NOMO-1 (cell line): ENCODE measurements around the gene MRPL43.

Experiments used
- DNase-seq, 2 experiments: peaks; one replicate each; lab custom pipeline; 2025; ENCODE audit not compliant: unreplicated experiment in 2 of 2; lab: John Stamatoyannopoulos, UW

The MRPL43 gene

DNA sequence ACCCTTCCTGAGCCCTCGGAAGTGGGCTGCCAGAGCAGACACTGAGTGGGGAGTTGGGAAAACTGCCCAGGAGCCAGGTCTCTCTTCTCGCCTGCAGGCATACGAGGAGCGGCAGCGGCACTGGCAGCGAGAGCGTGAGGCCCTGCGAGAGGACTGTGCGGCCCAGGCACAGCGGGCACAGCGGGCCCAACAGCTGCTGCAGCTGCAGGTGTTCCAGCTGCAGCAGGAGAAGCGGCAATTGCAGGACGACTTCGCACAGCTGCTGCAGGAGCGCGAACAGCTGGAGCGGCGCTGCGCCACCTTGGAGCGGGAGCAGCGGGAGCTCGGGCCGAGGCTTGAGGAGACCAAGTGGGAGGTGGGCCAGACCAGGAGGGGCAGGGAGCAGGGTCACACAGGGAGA lies 18.1 kb upstream of the MRPL43 start:
- no peak for DNase-seq

DNA sequence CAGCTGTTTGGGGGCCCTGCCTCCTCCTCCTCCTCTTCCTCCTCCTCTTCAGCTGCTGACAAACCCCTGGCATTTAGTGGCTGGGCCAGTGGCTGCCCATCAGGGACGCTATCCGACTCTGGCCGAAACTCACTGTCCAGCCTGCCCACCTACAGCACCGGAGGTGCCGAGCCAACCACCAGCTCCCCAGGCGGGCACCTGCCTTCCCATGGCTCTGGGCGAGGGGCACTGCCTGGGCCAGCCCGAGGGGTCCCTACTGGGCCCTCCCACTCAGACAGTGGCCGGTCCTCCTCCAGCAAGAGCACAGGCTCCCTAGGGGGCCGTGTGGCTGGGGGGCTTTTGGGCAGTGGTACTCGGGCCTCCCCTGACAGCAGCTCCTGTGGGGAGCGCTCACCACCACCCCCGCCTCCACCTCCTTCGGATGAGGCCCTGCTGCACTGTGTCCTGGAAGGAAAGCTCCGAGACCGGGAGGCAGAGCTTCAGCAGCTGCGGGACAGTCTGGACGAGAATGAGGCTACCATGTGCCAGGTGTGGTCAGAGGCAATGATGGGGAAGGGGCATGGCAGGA lies 16.4 kb upstream of the MRPL43 start:
- DNase-seq, result no peak

DNA sequence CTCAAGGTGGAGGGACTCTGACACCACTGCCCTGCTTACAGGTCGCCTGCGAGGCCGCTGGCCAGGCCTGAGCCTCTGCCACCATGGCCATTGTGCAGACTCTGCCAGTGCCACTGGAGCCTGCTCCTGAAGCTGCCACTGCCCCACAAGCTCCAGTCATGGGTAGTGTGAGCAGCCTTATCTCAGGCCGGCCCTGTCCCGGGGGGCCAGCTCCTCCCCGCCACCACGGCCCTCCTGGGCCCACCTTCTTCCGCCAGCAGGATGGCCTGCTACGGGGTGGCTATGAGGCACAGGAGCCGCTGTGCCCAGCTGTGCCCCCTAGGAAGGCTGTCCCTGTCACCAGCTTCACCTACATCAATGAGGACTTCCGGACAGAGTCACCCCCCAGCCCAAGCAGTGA lies 15.2 kb upstream of the MRPL43 start:
- no peak for DNase-seq

DNA sequence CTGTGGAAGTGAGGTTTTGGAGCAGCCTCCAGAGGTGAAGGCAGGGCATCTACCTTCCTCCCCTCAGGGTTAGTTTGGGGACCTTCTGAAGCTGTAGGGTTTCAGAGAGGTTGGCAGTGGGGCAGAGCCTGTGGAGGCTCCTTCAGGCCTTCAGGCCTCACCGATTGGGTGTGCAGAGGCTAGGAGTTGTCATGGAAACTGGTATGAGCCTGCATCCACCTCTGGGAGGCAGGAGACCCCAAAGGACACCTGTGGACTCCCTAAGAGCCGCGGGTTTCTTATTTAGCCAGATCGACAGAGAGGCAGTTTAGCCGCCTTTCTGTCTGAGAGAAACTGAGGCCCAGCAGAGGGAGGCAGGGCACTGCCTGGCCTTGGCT lies 14.3 kb upstream of the MRPL43 start:
- DNase-seq, result no peak

DNA sequence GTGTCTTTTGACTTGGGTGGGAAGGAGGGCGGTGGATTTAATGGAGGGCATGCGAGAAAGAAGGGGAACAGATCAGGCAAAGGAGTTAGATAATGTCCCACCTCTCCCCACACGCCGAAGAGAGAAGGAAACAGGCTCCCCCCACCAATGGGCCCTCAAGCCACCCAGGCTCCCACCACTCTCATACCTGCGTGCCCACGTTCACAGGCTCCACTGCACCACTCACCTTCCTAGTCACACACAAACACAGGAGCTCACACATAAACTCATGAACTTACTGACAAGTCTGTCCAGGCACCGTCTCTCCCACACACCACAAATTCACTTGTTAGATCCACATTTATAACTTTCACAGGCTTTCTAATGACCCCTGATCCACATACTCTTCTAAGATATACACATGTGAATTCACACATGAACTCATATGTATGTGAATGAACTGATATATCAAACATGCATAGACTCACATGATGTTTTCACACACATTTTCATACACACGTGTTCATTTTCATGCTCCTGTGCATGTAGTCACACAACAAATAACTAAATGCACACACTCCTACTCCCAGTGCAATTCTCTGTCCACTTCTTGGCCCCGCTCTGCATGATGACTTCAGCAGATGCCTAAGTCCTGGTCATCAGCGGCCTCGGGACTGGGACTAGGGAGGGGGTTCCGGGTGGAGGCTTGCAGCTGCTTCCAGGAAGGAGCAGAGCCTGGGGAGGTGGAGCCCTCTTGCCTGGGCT lies 13.8 kb upstream of the MRPL43 start:
- no peak for DNase-seq

DNA sequence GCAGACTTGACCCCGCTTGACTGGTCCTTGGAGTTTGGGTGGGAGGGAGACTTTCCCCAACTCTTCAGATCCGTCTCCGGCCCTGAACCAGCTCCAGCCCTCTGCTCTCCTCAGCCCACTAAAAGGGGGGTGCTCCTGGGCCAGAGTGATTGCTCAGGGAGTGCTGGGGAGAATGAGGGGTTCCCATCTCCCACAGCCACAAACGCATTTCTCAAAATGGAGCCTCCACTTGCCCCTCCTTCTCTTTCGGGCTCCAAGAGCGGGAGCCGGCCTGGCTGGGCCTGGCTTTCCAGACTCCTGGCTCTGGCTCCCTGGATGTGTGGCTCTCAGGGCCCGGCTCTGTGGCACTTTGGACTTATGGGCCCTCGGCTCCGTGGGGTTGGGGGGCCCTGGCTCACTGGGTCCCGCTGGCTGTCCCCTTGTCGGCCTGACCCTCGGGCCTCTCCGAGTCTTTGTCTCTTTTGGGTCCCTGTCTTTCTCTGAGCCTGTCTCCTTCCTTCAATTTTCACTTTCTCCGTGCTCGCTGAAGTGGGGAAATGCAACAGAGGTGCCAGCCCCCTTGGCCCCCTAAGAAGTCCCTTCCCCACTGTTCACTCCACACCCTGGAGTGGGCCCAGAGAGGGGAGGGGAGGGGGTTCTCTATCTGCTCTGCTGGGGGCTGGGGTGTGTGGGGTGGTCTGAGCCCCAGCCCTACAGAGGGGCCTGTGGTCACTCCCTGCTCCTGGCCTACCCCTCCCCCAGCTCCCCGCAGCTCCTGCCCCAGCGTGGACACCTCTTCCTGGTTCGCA lies 13.0 kb upstream of the MRPL43 start:
- no peak for DNase-seq

DNA sequence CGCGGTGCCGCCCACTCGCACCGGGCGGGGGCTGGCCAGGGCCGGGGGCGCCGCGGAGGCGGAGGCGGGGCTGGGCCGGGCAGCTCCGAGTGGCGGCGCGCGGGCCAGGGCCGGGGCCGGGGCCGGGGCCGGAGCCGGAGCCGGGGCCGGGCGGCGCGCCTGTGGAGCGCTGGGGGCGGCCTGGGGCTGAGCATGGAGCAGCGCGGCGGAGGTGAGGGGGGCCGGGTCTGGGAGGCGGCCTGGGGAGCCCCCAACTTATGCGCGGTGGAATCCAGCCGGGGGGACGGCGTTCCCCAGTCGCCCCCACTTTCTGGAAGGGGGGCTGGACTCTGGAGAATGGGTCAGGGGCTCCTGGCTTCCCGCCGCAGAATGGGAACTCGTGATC lies 12.4 kb upstream of the MRPL43 start, which contains the start of gene LZTS2:
Gene LZTS2, plus strand, starts transcription at position 67 of the 385 bp plus-strand sequence. CDS start 2,731 bp downstream, outside the sequence.
- DNase-seq, result no peak

DNA sequence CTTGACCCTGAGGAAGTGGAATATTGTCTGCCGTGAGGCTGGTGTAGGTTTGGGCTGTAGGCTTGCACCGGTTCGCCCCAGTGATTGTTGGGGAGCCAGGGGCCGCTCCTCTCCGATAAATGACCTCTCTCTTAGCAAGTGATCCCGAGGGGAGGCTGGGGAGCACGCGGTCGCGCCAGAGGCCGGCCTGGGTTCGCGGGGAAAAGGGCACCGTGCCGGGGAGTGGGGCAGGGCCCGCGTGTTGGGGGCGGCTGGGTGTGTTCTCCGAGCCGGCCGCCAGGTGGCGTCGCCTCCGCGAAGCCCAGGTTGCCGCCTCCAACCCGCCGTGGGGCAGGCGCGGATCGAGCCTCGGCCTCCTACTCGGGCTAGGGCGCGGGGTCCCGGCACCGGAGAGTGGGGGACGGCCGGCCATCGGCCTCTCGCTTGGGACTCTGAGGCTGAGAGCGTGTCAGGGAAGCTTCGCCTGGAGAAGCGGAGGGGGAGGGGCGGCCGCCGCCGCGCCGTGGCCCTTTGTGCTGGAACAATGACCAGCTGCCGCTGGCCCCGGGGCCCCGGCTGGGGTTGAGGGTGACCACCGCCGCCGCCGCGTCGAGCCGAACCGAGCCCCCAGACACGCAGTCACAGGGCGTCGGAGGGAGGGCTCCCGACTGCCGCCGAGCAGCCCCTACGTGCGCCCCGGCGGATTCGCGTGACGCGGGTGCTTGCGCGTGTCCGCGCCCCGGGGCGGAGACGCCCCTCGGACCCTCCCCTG lies 11.9 kb upstream of the MRPL43 start:
- peak; percentile 40 to 78 for DNase-seq

DNA sequence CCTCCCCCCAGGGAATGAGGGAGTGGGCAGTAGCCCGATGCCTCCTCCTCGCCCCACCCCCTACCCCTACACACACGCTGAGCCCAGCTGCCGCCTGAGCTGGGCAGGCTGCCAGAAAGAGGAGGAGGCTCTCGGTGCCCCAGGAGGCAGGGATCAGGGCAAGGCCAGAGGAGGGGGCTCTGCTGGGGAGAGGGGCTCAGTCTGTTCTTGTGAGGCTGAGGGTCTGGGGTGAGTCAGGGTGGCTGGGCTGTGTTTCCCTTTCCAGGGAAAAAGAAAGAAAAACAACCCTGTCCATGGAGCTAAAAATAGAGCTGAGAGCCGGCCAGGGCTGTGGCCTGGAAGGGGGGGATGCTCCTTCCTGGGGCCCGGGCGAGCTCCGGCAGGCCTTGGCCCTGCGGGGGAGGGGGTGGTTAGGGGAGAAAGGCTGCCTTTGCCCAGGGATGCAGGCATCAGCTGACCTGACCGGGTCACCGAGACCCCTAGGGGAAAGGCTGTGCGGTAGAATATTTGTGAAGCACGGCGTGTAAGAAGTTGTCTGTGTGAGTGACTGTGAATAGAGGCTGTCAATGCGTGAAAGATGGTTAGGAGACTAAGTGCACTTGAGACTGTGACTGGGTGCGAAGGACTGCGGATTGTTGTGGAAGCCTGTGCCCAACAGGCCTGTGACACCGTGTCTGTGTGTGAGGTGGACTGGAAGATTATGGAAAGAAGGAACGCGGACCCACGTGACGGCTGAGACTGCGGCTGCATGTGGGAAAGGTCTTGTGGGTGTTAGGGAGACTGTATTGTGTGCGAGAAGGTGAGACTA lies 11.1 kb upstream of the MRPL43 start:
- peak; percentile 34 to 57 for DNase-seq

DNA sequence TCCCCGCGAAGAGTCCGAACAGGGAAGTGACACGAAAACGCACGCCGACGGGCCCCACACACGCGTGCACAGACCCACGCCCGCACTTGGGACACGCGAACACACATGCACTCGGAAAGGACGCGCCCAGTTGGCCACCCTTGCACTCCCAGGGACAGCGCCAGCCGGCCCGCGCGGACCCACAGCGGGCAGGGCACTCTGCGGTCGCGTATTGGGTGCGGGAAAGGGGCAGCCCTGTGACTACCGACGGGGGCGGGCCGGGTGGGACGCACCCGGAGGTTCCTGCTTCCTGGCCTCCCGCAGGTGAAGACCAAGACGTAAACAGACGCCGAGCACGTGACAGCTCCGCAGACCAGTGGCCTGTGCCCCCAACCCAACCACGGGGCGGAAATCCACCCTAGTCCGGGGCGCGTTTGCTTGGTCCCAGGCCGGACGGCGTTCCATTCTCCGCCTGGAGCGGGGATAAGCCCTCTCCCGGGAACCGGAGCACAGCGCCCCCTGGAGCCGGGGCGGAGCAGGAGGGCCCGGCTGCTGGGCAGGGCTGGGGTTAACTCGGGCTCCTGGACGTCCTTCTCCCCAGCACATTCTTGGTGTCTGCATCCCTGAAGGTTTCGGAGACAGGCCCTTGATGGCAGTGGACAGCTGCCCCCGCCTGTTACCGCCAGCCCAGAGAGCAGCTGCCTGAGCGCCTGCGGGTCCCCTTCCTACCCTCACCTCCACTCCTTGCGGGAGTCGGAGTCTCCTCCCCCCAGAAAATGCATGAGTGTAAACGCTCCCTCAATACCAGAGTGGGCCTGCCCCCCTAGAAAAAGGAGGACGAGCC lies 10.3 kb upstream of the MRPL43 start:
- DNase-seq, result peak; percentile 48 to 75

DNA sequence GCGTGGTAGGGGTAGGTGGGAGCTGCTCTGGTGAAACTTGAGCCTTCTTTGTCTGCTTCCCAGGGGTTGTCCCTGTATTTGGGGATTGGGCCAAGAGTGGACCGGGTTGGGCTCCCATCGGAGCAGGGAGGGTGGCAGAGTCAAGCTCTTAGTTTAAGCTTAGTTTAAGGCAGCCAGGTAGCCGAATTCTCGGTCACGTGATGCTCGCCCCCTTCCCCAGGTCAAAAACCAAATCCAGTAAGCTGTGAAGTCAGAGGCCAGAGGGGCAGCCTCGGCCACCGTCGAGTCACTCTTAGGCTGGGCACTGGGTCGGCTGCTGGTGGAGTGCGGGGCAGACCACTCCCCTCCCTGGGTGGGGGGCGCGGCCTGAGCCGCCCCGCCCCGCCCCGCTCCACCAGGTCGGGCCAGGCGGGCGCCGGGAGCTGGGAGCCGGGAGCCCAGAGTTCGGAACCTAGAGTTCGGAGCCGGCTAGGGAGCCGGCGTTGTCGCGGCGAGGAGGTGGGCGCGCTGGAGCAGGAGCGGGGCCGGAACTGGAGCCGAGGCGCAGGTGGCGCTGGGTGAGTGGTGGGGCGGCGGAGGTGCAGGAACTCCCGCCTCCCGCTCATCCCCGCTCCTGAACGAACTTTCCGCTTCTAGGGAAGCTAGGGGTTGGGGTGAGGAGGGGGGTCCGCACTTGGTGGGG lies 9.5 kb upstream of the MRPL43 start:
- peak; percentile 25 to 29 for DNase-seq

DNA sequence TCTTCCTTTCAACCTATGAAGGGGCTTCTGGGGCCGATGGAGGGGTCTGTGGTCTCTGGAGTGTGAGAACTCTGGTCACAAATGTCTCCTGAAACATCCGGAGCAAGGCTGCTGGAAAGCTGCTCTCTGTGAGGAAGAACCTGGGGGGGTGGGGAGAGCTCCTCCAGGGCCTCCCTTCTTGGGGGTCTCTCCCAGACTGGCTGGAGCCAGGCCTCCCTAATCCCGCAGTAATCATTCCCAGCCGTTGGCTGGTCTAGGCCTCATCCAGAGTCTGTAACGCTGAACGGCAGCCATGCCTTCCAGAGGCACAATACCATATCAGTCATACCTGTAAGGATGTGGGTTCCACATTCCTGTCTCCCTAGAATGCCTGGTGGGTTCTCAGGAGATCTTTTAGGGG lies 7.9 kb upstream of the MRPL43 start:
- no peak for DNase-seq

DNA sequence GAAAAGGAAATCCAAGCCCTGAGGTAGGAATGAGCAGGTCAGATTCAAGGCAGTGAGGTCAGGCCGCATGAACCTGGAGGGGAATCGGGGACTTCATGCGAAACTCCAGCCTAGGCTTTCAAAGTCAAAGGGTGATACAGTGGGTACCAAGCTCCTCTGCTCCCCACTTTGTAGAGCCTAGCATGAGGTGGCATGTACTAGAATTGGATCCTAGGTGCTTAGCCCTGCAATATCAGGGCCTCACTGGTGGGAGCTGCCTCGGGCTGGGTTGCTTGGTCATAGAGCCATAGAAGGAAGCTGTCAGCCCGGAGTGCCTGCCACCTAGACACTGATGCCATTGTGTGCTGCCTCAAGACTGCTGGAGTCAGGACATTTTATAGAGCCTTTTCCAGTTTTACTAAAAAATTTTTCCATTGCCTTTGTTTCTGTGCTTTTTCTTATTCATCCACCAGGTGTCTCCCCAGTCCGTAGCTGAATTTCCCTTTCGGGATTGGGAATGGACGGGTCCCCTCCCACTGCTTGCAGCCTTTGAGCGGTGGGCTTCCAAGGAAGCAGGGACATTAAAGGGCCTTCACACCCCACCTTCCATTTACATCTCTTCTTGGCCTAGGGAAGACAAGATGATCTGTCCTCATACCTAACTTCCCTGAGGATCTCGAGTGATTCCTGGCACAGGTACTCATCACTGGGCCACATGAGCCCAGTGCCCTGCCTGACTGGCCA lies 6.8 kb upstream of the MRPL43 start:
- DNase-seq, result no peak

DNA sequence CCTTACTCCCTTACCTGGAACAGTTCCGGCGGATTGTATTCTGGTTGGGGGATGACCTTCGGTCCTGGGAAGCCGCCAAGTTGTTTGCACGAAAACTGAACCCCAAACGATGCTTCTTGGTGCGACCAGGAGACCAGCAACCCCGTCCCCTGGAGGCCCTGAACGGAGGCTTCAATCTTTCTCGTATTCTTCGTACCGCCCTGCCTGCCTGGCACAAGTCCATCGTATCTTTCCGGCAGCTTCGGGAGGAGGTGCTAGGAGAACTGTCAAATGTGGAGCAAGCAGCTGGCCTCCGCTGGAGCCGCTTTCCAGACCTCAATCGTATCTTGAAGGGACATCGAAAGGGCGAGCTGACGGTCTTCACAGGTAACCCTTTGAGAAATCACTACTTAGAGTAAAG lies 1.8 kb upstream of the MRPL43 start:
- DNase-seq, result no peak

DNA sequence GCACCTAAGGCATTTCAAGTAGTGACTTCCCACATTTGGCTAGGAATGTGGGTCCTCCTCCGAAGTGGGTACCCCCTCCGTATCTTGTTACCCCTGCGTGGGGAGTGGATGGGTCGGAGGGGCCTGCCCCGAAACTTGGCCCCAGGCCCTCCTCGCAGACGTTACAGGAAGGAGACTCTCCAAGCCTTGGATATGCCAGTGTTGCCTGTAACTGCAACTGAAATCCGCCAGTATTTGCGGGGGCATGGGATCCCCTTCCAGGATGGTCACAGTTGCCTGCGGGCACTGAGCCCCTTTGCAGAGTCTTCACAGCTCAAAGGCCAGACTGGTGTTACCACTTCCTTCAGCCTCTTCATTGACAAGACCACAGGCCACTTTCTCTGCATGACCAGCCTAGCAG lies 869 bp upstream of the MRPL43 start:
- no peak for DNase-seq

DNA sequence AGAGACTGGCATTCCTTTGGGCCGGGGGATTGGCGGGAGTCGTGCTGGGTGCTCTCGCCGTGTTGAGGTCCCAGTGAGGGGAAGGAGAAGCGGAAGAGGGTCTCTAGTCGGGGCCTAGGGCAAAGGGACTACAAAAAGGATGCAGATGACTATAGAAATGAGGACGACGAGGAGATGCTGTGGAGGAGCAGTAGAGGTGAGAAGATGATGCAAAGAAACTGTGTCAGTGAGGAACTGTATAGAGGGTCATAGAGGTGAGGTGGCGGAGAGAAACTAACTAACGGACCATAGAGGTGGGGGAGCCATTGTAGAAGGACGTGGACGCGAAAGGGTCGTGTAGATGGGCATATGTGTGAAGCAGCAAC lies 370 bp upstream of the MRPL43 start:
- no peak for DNase-seq

DNA sequence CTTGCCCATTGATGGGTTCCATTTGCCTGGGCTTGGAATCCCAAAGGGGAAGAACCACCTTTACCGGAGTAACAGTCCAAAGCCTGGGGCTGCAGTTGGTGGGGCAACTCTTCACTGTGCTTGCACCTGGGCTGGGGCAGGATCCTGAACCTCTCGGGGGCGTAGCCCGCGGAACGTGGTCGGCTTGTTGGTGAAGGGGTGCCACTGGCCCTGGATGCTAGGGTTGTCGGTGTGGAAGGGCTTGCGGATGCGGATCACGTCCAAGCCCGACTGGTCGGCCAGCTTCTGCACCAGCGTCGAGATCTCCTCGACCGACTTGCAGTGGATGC lies 710 bp downstream of the MRPL43 start:
- no peak for DNase-seq

DNA sequence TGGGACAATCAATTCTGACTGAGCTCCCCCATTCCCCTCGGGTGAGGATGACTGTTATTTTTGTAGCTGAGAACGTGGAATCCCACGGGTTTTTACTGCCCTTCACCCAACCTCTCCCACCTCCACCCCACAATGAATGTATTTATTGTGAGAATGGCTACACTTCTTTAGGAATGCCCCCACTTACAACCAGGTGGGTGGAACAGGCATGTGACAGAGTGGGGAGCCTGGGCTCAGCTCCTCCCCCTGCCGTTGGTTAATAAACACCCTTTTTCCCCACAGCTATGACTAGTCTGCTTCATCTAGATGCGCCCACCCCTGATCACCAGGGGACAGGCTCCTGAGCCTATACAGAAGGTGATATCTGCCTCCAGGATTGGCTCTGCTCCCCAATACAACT lies 2.0 kb downstream of the MRPL43 start:
- DNase-seq, result no peak
